AG10803 (cell line): ENCODE results near the gene PARP15.

Experiments used
- DNase-seq: peaks from one replicate; pipeline ENCODE4 v3.0.0; 2010; ENCODE audit warnings: low read depth
- H3K4me3 ChIP-seq: 2 replicates; pipeline ENCODE4 v1.5.1; 2011; ENCODE audit warnings: mild to moderate bottlenecking, low read length, control low read depth
- TF ChIP-seq, protein P1 (sequence below): conservative IDR thresholded peaks from 2 replicates; pipeline ENCODE4 v1.5.1; 2011; ENCODE audit warnings: mild to moderate bottlenecking, low read length, control low read depth, inconsistent platforms

The PARP15 gene

DNA sequence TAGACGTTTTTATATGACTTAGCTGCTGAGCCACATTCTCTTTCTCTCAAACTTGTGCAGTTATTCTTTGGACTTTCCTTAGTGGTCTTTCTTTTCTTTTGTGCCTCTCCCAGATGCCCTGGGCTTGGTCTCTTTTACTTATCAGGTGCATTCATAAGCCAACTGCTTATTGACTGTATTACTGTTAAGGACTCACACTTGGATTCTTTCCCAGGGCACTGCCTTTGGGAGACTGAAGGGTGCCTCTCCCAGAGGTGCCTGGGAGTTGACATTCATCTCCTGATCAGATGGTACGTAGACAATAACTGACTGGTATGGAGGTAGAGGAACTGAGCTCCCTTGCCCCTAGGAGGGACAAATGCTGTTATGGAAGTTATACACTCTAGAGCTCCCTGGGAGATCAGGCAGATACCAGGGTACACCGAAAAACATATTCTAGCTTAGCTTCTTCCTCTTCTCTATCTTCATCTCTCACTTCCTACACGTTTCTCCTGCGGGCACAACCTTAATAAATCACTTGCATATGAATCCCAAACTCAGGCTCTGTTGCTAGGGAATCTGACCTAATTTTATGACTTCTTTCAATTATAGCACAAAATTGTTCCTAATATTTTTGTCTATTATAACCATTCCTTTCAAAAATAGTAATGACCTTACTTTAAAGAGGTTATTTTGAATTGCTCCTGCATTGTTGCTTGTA is 24.7 kb downstream of the PARP15 start:
- DNase-seq = no peak
- H3K4me3 ChIP-seq = no peak overlapping the region
- TF ChIP-seq, protein P1, sequence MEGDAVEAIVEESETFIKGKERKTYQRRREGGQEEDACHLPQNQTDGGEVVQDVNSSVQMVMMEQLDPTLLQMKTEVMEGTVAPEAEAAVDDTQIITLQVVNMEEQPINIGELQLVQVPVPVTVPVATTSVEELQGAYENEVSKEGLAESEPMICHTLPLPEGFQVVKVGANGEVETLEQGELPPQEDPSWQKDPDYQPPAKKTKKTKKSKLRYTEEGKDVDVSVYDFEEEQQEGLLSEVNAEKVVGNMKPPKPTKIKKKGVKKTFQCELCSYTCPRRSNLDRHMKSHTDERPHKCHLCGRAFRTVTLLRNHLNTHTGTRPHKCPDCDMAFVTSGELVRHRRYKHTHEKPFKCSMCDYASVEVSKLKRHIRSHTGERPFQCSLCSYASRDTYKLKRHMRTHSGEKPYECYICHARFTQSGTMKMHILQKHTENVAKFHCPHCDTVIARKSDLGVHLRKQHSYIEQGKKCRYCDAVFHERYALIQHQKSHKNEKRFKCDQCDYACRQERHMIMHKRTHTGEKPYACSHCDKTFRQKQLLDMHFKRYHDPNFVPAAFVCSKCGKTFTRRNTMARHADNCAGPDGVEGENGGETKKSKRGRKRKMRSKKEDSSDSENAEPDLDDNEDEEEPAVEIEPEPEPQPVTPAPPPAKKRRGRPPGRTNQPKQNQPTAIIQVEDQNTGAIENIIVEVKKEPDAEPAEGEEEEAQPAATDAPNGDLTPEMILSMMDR = no peak

DNA sequence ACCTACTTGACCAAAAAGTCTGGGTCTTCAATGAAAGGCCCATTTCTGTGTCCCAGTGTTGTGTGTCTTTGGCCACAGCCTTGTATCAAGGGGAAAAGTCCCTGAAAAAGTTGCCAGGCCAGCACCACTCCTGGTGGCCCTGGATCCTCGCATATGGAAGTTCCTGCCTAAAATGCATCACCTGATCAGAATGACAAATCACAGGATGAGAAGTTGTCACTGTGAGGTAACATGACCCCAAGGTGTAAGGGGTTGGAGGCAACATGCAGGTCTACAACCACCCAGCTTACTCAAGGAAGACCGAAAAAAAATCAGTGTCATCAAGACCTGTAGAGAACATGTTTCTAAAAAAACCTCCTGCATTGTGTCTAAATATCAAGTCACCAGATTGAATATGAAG is 25.6 kb downstream of the PARP15 start:
- no peak overlapping the region for H3K4me3 ChIP-seq
- no peak for DNase-seq
- TF ChIP-seq, protein P1 = no peak

DNA sequence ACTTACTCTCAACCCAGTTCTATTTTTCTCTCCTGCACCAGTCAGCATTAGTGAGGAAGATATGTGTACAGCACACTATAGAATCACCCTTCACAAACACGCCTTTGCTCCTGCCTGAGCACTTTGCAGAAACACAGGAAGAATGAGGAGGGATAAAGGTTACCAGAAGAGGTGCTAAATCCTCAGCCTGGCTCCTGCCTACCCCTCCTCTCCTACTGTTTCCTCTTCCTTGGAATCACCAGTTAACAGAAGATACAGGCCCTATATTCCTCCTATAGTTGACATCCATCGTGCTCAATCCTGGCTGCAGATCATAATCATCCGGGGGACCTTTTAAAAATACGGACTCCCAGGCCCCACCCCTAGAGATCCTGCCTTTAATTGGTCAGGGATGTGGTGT is 28.9 kb downstream of the PARP15 start:
- TF ChIP-seq, protein P1 = no peak
- DNase-seq = no peak
- H3K4me3 ChIP-seq = no peak overlapping the region

DNA sequence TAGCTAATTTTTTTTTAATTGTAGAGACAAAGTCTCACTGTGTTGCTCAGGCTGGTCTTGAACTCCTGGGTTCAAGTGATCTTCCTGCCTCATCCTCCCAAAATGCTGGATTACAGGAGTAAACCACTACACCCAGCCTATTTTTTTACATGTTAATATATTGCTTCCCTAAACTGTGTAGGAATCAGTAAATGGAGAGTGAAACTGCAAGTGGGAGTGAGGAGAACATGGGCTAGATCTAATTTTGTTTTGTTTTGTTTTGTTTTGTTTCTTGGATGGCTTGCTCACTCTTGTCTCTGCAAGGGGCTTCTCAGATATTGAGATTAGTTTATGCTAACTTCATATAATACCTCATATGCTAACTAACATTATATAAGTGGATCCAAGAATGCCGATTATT is 31.5 kb downstream of the PARP15 start:
- TF ChIP-seq, protein P1 = no peak
- DNase-seq = no peak
- H3K4me3 ChIP-seq = no peak overlapping the region

DNA sequence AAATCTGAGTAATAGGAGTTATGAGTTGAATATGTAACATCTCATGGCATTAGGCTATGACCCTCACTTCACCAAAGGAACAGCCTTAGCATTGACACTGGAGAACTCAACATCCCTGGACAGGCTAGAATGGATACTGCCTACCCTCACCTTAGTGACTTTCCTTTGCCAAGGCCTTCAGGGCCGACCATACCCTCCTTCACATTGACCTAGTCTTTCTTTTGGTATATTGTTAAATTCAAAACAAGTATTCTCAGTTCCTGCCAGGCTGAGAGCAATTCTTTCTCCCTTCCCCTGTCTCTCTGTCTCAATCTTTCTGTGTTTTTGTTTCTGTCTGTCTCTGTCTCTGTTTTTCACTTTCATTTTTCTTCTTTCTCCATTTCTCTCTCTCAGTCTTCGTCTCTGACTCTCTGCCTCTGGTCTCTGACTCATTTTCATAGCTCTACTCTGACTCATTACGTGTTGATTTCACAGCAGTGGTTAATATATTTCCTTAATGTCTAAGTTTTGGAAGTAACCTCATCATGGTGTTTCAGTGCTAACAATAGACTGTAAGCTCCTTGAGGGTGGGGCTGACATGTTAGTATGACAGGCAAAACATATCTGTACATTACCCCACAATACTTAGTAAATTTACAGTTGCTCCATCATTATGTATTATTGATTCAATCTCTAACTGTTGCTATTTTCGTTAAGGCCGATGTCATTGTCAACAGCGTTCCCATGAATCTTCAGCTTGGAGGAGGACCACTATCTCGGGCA is 32.5 kb downstream of the PARP15 start:
- no peak overlapping the region for H3K4me3 ChIP-seq
- TF ChIP-seq, protein P1 = no peak
- peak; percentile 78 for DNase-seq

DNA sequence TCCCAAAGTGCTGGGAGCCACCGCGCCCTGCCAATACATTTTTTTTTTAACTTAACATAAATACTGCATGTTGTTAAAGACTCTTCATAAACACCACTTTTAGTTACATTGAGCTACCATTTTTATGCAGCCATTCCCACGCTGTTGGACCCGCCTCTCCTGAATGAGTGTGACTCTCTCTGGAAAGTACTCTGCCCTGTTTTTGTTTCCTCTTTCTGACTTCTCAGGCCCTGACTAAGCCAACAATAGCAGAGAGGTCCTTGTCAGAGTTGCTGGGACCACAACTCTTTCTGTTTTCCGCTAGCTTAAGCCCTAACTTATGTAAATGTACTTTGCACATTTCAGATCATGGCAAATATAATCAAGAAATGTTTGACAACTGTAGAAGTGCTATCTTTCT is 35.2 kb downstream of the PARP15 start:
- no peak for DNase-seq

More for the DNA sequence above, 35.2 kb downstream of the PARP15 start:
- TF ChIP-seq, protein P1 = no peak
- H3K4me3 ChIP-seq = no peak overlapping the region
